Measurements from ENCODE around the gene PHLDA2.

PHLDA2 gene

DNA sequence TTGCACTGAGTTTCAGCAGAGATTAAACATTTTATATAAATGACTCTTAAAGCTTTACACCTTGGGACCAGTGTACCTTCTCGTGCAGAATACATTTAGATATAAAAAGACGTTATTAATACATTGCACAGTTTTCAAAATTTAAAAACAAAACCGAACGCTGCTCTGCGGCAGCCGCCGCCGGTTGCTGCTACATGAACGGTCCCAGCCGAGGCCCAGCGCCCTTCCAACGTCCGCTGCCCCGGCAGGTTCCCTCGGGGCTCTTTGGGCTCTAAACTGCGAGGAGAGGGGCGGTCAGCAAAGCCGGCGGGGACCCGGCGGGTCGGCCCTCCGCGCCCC, 45.6 kb downstream of the PHLDA2 start:
- Histone ChIP-seq H3K27ac (ENCODE audit: extremely low read depth, low read depth, low read length) (no peak overlapping the region), H3K4me1 (ENCODE audit: control insufficient read depth, insufficient read depth, low read length) (no peaks in the 10 kb centered on the region), H3K9me3 (ENCODE audit: control insufficient read depth, insufficient read depth, low read depth, low read length) (no peaks in the 10 kb centered on the region), H3K36me3 (ENCODE audit: control insufficient read depth in 2 of 2, insufficient read depth in 1 of 2, low read length in 2 of 2) (no peaks in the 10 kb centered on the region), H3K4me3 (ENCODE audit: low read depth, low read length) (peak overlapping the region; percentile 43)
- ChIA-PET POLR2A (interaction anchor here (1.6 kb wide), 1 partner anchor 184 kb away, joined by 4 read pairs; the partner anchor contains the start of gene KCNQ1OT1), CTCF (interaction anchor here (1.0 to 16.8 kb wide), 2 partner anchors 10 to 350 kb away, joined by 5 to 456 read pairs; no protein-coding TSS in a partner anchor)
- TF ChIP-seq, protein P1, sequence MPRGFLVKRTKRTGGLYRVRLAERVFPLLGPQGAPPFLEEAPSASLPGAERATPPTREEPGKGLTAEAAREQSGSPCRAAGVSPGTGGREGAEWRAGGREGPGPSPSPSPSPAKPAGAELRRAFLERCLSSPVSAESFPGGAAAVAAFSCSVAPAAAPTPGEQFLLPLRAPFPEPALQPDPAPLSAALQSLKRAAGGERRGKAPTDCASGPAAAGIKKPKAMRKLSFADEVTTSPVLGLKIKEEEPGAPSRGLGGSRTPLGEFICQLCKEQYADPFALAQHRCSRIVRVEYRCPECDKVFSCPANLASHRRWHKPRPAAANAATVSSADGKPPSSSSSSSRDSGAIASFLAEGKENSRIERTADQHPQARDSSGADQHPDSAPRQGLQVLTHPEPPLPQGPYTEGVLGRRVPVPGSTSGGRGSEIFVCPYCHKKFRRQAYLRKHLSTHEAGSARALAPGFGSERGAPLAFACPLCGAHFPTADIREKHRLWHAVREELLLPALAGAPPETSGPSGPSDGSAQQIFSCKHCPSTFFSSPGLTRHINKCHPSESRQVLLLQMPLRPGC (tag by site-specific recombination; IDR thresholded peaks at IDR 0.05): no peak
- no peak for TF ChIP-seq KLF1 (tag by site-specific recombination; IDR thresholded peaks at IDR 0.05)
- TF ChIP-seq ZNF776 (tag by site-specific recombination; IDR thresholded peaks at IDR 0.05; ENCODE audit: borderline replicate concordance): no peak
- TF ChIP-seq, protein P2, sequence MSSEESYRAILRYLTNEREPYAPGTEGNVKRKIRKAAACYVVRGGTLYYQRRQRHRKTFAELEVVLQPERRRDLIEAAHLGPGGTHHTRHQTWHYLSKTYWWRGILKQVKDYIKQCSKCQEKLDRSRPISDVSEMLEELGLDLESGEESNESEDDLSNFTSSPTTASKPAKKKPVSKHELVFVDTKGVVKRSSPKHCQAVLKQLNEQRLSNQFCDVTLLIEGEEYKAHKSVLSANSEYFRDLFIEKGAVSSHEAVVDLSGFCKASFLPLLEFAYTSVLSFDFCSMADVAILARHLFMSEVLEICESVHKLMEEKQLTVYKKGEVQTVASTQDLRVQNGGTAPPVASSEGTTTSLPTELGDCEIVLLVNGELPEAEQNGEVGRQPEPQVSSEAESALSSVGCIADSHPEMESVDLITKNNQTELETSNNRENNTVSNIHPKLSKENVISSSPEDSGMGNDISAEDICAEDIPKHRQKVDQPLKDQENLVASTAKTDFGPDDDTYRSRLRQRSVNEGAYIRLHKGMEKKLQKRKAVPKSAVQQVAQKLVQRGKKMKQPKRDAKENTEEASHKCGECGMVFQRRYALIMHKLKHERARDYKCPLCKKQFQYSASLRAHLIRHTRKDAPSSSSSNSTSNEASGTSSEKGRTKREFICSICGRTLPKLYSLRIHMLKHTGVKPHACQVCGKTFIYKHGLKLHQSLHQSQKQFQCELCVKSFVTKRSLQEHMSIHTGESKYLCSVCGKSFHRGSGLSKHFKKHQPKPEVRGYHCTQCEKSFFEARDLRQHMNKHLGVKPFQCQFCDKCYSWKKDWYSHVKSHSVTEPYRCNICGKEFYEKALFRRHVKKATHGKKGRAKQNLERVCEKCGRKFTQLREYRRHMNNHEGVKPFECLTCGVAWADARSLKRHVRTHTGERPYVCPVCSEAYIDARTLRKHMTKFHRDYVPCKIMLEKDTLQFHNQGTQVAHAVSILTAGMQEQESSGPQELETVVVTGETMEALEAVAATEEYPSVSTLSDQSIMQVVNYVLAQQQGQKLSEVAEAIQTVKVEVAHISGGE (tag by site-specific recombination; conservative IDR thresholded peaks at IDR 0.05; ENCODE audit: low read depth): no peak
- no peak for TF ChIP-seq ZFHX2 (tag by site-specific recombination; conservative IDR thresholded peaks at IDR 0.05)
- TF ChIP-seq ZNF600 (tag by site-specific recombination; IDR thresholded peaks at IDR 0.05): no peak
- no peak for TF ChIP-seq ZNF843 (tag by site-specific recombination; IDR thresholded peaks at IDR 0.05)
- no peak for TF ChIP-seq GLIS2 (tag by site-specific recombination; IDR thresholded peaks at IDR 0.05)
- TF ChIP-seq SP2 (tag by site-specific recombination; IDR thresholded peaks at IDR 0.05): no peak
- TF ChIP-seq ZNF433 (tag by site-specific recombination; IDR thresholded peaks at IDR 0.05; ENCODE audit: low read depth): no peak
- no peak for TF ChIP-seq ZNF560 (tag by site-specific recombination; IDR thresholded peaks at IDR 0.05; ENCODE audit: borderline replicate concordance)
- TF ChIP-seq, protein P3, sequence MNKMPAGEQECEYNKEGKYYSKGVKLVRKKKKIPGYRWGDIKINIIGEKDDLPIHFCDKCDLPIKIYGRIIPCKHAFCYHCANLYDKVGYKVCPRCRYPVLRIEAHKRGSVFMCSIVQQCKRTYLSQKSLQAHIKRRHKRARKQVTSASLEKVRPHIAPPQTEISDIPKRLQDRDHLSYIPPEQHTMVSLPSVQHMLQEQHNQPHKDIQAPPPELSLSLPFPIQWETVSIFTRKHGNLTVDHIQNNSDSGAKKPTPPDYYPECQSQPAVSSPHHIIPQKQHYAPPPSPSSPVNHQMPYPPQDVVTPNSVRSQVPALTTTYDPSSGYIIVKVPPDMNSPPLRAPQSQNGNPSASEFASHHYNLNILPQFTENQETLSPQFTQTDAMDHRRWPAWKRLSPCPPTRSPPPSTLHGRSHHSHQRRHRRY (tag by site-specific recombination; IDR thresholded peaks at IDR 0.05): no peak
- TF ChIP-seq, protein P4, sequence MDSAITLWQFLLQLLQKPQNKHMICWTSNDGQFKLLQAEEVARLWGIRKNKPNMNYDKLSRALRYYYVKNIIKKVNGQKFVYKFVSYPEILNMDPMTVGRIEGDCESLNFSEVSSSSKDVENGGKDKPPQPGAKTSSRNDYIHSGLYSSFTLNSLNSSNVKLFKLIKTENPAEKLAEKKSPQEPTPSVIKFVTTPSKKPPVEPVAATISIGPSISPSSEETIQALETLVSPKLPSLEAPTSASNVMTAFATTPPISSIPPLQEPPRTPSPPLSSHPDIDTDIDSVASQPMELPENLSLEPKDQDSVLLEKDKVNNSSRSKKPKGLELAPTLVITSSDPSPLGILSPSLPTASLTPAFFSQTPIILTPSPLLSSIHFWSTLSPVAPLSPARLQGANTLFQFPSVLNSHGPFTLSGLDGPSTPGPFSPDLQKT (IDR thresholded peaks at IDR 0.05; ENCODE audit: borderline replicate concordance, low read depth, low read length): no peak
- TF ChIP-seq, protein P5, sequence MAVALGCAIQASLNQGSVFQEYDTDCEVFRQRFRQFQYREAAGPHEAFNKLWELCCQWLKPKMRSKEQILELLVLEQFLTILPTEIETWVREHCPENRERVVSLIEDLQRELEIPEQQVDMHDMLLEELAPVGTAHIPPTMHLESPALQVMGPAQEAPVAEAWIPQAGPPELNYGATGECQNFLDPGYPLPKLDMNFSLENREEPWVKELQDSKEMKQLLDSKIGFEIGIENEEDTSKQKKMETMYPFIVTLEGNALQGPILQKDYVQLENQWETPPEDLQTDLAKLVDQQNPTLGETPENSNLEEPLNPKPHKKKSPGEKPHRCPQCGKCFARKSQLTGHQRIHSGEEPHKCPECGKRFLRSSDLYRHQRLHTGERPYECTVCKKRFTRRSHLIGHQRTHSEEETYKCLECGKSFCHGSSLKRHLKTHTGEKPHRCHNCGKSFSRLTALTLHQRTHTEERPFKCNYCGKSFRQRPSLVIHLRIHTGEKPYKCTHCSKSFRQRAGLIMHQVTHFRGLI (tag by site-specific recombination; IDR thresholded peaks at IDR 0.05): no peak
- no peak for TF ChIP-seq ZNF501 (tag by site-specific recombination; IDR thresholded peaks at IDR 0.05)
- TF ChIP-seq ZNF707 (tag by site-specific recombination; IDR thresholded peaks at IDR 0.05): no peak
- TF ChIP-seq ZNF837 (tag by site-specific recombination; IDR thresholded peaks at IDR 0.05): no peak
- TF ChIP-seq, protein P6, sequence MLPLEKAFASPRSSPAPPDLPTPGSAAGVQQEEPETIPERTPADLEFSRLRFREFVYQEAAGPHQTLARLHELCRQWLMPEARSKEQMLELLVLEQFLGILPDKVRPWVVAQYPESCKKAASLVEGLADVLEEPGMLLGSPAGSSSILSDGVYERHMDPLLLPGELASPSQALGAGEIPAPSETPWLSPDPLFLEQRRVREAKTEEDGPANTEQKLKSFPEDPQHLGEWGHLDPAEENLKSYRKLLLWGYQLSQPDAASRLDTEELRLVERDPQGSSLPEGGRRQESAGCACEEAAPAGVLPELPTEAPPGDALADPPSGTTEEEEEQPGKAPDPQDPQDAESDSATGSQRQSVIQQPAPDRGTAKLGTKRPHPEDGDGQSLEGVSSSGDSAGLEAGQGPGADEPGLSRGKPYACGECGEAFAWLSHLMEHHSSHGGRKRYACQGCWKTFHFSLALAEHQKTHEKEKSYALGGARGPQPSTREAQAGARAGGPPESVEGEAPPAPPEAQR (tag by site-specific recombination; IDR thresholded peaks at IDR 0.05): no peak
- TF ChIP-seq ZNF174 (tag by site-specific recombination; IDR thresholded peaks at IDR 0.05): no peak
- no peak for TF ChIP-seq ZNF19 (tag by site-specific recombination; IDR thresholded peaks at IDR 0.05; ENCODE audit: low read depth)
